ENCODE results near the gene GJA3. TPM values are rescaled to one million over a fixed set of nuclear protein-coding genes. Genes with fewer than 3 reads are reported as not detected.
"Not testable (repeated sequence)": the region's sequence is repeated elsewhere in the genome, so short reads cannot be mapped to it uniquely, and the experiment has no call there.

The GJA3 gene
- total RNA-seq, 1 experiment from 2014 or later, result 0.43 TPM

DNA sequence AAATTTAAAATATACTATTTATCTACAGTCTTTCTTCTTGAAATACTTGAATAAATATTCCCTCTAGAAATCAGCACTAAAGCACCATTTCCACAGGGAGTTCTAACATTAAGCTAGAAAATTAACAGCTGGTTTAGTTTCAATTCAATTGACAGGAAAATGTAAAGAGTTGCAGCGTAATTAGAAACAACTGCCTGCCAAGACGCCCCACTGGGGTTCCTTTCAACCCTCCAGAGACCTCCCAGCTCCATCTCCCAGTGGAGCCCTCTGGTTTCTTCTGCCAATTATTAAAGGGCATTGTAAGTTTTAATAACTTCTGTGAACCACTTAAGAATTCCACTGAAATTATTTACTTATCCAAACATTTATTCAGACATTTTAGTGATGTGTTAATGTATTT is 4.2 kb downstream of the GJA3 start:
- Histone ChIP-seq H3K27me3 (replicated peaks; ENCODE audit: insufficient read depth, low read depth, low read length, poor library complexity) (peaks cover 41% of the 10 kb centered on the region), H3K36me3 (ENCODE audit: insufficient read depth, low read length, poor library complexity, severe bottlenecking) (no peaks in the 10 kb centered on the region), H3K9me3 (ENCODE audit: low read depth, low read length, poor library complexity, severe bottlenecking) (no peaks in the 10 kb centered on the region), H3K27ac (ENCODE audit: low read depth, low read length, poor library complexity, severe bottlenecking) (no peak overlapping the region), H3K4me1 (ENCODE audit: insufficient read depth, low read length, poor library complexity, severe bottlenecking) (peaks cover 29% of the 10 kb centered on the region), H3K4me3 (ENCODE audit: low read depth, low read length, poor library complexity, severe bottlenecking) (no peak overlapping the region)
- no peak for TF ChIP-seq EZH2 (IDR thresholded peaks at IDR 0.05; ENCODE audit: borderline replicate concordance, low read depth, low read length, poor library complexity, severe bottlenecking)
- TF ChIP-seq, protein P1, sequence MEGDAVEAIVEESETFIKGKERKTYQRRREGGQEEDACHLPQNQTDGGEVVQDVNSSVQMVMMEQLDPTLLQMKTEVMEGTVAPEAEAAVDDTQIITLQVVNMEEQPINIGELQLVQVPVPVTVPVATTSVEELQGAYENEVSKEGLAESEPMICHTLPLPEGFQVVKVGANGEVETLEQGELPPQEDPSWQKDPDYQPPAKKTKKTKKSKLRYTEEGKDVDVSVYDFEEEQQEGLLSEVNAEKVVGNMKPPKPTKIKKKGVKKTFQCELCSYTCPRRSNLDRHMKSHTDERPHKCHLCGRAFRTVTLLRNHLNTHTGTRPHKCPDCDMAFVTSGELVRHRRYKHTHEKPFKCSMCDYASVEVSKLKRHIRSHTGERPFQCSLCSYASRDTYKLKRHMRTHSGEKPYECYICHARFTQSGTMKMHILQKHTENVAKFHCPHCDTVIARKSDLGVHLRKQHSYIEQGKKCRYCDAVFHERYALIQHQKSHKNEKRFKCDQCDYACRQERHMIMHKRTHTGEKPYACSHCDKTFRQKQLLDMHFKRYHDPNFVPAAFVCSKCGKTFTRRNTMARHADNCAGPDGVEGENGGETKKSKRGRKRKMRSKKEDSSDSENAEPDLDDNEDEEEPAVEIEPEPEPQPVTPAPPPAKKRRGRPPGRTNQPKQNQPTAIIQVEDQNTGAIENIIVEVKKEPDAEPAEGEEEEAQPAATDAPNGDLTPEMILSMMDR (conservative IDR thresholded peaks at IDR 0.05; ENCODE audit: low read depth, low read length), result no peak; the same call in 1 of the 2 replicates
- peak; percentile 90 for DNase-seq (ENCODE audit: low spot score)
- POLR2A ChIA-PET (ENCODE audit: low non-redundant PET), result interaction anchor here (0.5 kb wide), 1 partner anchor 1093 kb away, joined by 5 read pairs; no protein-coding TSS in a partner anchor
- BruUV-seq (replicated peaks), result no TSS peak
- intact Hi-C loops (cut with micrococcal nuclease; ENCODE audit: unreplicated experiment), result no loop called here
- CTCF ChIA-PET, result interaction anchor here (0.6 kb wide), 3 partner anchors 57 to 555 kb away, joined by 3 to 9 read pairs (median 3); no protein-coding TSS in a partner anchor

DNA sequence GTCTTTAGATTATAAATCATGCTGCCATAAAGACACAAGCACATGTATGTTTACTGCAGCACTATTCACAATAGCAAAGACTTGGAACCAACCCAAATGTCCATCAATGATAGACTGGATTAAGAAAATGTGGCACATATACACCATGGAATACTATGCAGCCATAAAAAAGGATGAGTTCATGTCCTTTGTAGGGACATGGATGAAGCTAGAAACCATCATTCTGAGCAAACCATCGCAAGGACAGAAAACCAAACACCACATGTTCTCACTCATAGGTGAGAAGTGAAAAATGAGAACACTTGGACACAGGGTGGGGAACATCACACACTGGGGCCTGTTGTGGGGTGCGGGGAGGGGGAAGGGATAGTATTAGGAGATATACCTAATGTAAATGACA is 7.6 kb downstream of the GJA3 start:
- H3K9me3 ChIP-seq (ENCODE audit: low read depth, low read length, poor library complexity, severe bottlenecking); DNase-seq (ENCODE audit: low spot score); CTCF ChIA-PET; BruUV-seq (replicated peaks); POLR2A ChIA-PET (ENCODE audit: low non-redundant PET); H3K4me3 ChIP-seq (ENCODE audit: low read depth, low read length, poor library complexity, severe bottlenecking); H3K36me3 ChIP-seq (ENCODE audit: insufficient read depth, low read length, poor library complexity, severe bottlenecking); H3K27ac ChIP-seq (ENCODE audit: low read depth, low read length, poor library complexity, severe bottlenecking); intact Hi-C loops (cut with micrococcal nuclease; ENCODE audit: unreplicated experiment): not testable (repeated sequence)
- Histone ChIP-seq H3K4me1 (ENCODE audit: insufficient read depth, low read length, poor library complexity, severe bottlenecking) (peaks cover 16% of the 10 kb centered on the region), H3K27me3 (replicated peaks; ENCODE audit: insufficient read depth, low read depth, low read length, poor library complexity) (peaks cover 13% of the 10 kb centered on the region)

DNA sequence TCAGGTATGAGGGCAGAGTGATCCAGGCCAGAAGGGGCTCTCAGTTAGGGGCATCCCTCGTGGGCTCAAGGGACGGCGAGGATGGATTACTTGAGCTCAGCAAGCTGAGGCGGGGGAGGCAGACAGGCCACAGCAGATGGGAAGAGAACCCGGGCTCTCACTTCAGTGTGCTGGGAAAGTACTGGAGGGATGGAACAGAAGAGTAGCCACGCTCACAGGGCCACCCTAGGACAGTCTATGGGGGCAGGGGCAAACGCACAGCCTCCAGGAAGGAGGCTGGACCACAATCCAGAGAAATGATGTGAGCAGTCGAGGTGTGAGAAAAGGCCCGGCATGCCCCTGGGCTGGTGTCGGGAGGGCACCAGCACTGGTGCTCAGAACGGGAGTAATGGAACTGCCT is 9.2 kb downstream of the GJA3 start:
- no peak for DNase-seq (ENCODE audit: low spot score)
- intact Hi-C loops (cut with micrococcal nuclease; ENCODE audit: unreplicated experiment), result no loop called here
- ChIA-PET POLR2A (ENCODE audit: low non-redundant PET) (no interaction called here), CTCF (no interaction called here)
- no peak for TF ChIP-seq EZH2 (IDR thresholded peaks at IDR 0.05; ENCODE audit: borderline replicate concordance, low read depth, low read length, poor library complexity, severe bottlenecking)
- TF ChIP-seq, protein P1 (conservative IDR thresholded peaks at IDR 0.05; ENCODE audit: low read depth, low read length), result no peak
- BruUV-seq (replicated peaks), result no TSS peak
- Histone ChIP-seq H3K9me3 (ENCODE audit: low read depth, low read length, poor library complexity, severe bottlenecking) (no peaks in the 10 kb centered on the region), H3K4me3 (ENCODE audit: low read depth, low read length, poor library complexity, severe bottlenecking) (no peak overlapping the region), H3K4me1 (ENCODE audit: insufficient read depth, low read length, poor library complexity, severe bottlenecking) (peaks cover 6% of the 10 kb centered on the region), H3K27ac (ENCODE audit: low read depth, low read length, poor library complexity, severe bottlenecking) (no peak overlapping the region), H3K36me3 (ENCODE audit: insufficient read depth, low read length, poor library complexity, severe bottlenecking) (no peaks in the 10 kb centered on the region), H3K27me3 (replicated peaks; ENCODE audit: insufficient read depth, low read depth, low read length, poor library complexity) (peaks cover 9% of the 10 kb centered on the region)

DNA sequence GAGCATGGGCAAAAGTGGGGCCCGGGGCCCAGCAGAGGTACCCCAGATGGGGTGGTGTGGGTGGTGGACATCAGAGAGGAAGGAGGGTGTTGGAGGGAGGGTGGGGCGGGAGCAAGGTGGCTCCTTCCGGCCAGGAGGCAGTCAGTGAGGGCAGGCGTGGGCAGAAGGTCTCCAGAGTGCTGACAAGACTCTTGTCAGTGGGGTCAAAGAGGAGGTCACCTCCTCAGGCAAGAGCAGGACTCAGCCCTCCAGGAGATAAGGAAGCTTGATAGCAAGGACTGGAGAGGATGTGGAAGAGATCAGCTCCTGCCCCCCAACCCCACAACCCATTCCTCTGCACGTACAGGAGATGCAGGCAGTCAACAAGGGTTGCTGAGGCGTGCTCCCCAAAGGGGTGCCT is 9.8 kb downstream of the GJA3 start:
- H3K27me3 ChIP-seq (replicated peaks; ENCODE audit: insufficient read depth, low read depth, low read length, poor library complexity), result peaks cover 12% of the 10 kb centered on the region
- peaks cover under 1% of the 10 kb centered on the region for H3K4me1 ChIP-seq (ENCODE audit: insufficient read depth, low read length, poor library complexity, severe bottlenecking)
- intact Hi-C loops (cut with micrococcal nuclease; ENCODE audit: unreplicated experiment), result no loop called here

More for the DNA sequence above, 9.8 kb downstream of the GJA3 start:
- no peak overlapping the region for H3K27ac ChIP-seq (ENCODE audit: low read depth, low read length, poor library complexity, severe bottlenecking)
- no peaks in the 10 kb centered on the region for H3K36me3 ChIP-seq (ENCODE audit: insufficient read depth, low read length, poor library complexity, severe bottlenecking)
- H3K4me3 ChIP-seq (ENCODE audit: low read depth, low read length, poor library complexity, severe bottlenecking), result no peak overlapping the region
- ChIA-PET CTCF (no interaction called here), POLR2A (ENCODE audit: low non-redundant PET) (no interaction called here)
- TF ChIP-seq EZH2 (IDR thresholded peaks at IDR 0.05; ENCODE audit: borderline replicate concordance, low read depth, low read length, poor library complexity, severe bottlenecking), result no peak
- TF ChIP-seq, protein P1 (conservative IDR thresholded peaks at IDR 0.05; ENCODE audit: low read depth, low read length), result no peak
- H3K9me3 ChIP-seq (ENCODE audit: low read depth, low read length, poor library complexity, severe bottlenecking), result no peaks in the 10 kb centered on the region
- no TSS peak for BruUV-seq (replicated peaks)
- DNase-seq (ENCODE audit: low spot score), result no peak

All from A673 (cell line).